WTC11 (cell line): ENCODE measurements around the gene RAD18. TPM values are rescaled to one million over a fixed set of nuclear protein-coding genes. Genes with fewer than 3 reads are reported as not detected.

Experiments used
- ATAC-seq: fragments of 200-7000 bp; cut with Tn5 transposase; 2 replicates; pipeline ENCODE4 v1.10.0; 2021; ENCODE audit warnings: mild to moderate bottlenecking, moderate library complexity
- CTCF ChIA-PET: fragments of 300-600 bp; sonication (Branson Sonifier 250); formaldehyde crosslinking; loops from one replicate; lab custom pipeline; 2021; ENCODE audit warnings: antibody characterized with exemption; lab: Charles Lee
- POLR2A ChIA-PET: fragments of 350-600 bp; sonication (Branson Sonifier 250); formaldehyde crosslinking; loops from one replicate; lab custom pipeline; 2021; ENCODE audit warnings: antibody characterized with exemption; lab: Charles Lee
- DNase-seq: peaks from one replicate; pipeline ENCODE4 v3.0.0; 2021; ENCODE audit warnings: low spot score
- H3K27ac Mint-ChIP-seq: 2 replicates; pipeline ENCODE4 v1.8.0; 2021; ENCODE audit warnings: mixed read lengths
- H3K27me3 Mint-ChIP-seq: 2 replicates; pipeline ENCODE4 v1.8.0; 2021; ENCODE audit warnings: low read depth, mild to moderate bottlenecking, moderate library complexity, mixed read lengths
- H3K36me3 Mint-ChIP-seq: 2 replicates; pipeline ENCODE4 v1.8.0; 2021; ENCODE audit warnings: mixed read lengths
- H3K4me1 Mint-ChIP-seq: 2 replicates; pipeline ENCODE4 v1.8.0; 2022; ENCODE audit warnings: mixed read lengths
- H3K4me3 Mint-ChIP-seq: 2 replicates; pipeline ENCODE4 v1.8.0; 2021; ENCODE audit warnings: mild to moderate bottlenecking, moderate library complexity, mixed read lengths
- H3K9me3 Mint-ChIP-seq: 2 replicates; pipeline ENCODE4 v1.8.0; 2021; ENCODE audit warnings: mixed read lengths
- AFF4 ChIP-seq: sonication (generic); formaldehyde crosslinking; IDR thresholded peaks from 2 replicates; pipeline ENCODE4 v1.8.1; 2023; ENCODE audit warnings: mild to moderate bottlenecking, missing genetic modification reagents, borderline replicate concordance
- ATF1 ChIP-seq: sonication (generic); formaldehyde crosslinking; IDR thresholded peaks from 2 replicates; pipeline ENCODE4 v1.8.1; 2023; ENCODE audit warnings: mild to moderate bottlenecking, moderate library complexity, missing genetic modification reagents
- CDX4 ChIP-seq: fragments of 250-450 bp; sonication (Bioruptor Pico); IDR thresholded peaks from 2 replicates; pipeline ENCODE4 v1.9.0; 2021; ENCODE audit warnings: moderate library complexity, mild to moderate bottlenecking, inconsistent platforms, borderline replicate concordance
- CREM ChIP-seq: sonication (generic); formaldehyde crosslinking; IDR thresholded peaks from 2 replicates; pipeline ENCODE4 v1.8.1; 2022; ENCODE audit warnings: mild to moderate bottlenecking, missing genetic modification reagents, moderate library complexity
- ELF4 ChIP-seq: sonication (generic); formaldehyde crosslinking; IDR thresholded peaks from 2 replicates; pipeline ENCODE4 v1.8.1; 2022; ENCODE audit warnings: low read depth, mild to moderate bottlenecking, moderate library complexity, missing genetic modification reagents
- ETV6 ChIP-seq: sonication (generic); formaldehyde crosslinking; IDR thresholded peaks from 2 replicates; pipeline ENCODE4 v1.8.1; 2022; ENCODE audit warnings: mild to moderate bottlenecking, missing genetic modification reagents
- FOXJ3 ChIP-seq: sonication (generic); formaldehyde crosslinking; IDR thresholded peaks from 2 replicates; pipeline ENCODE4 v1.9.0; 2021; ENCODE audit warnings: missing genetic modification reagents, mild to moderate bottlenecking, borderline replicate concordance
- GTF2I ChIP-seq: fragments of 250-450 bp; sonication (Bioruptor Pico); conservative IDR thresholded peaks from 2 replicates; pipeline ENCODE4 v1.4.0; 2021; ENCODE audit warnings: mild to moderate bottlenecking
- MXD4 ChIP-seq: fragments of 250-450 bp; sonication (Bioruptor Pico); IDR thresholded peaks from 2 replicates; pipeline ENCODE4 v1.8.0; 2021; ENCODE audit warnings: mild to moderate bottlenecking, moderate library complexity, borderline replicate concordance
- NFATC4 ChIP-seq: fragments of 250-450 bp; sonication (Bioruptor Pico); IDR thresholded peaks from 2 replicates; pipeline ENCODE4 v1.9.0; 2021; ENCODE audit warnings: mild to moderate bottlenecking
- PRRX2 ChIP-seq: fragments of 250-450 bp; sonication (Bioruptor Pico); IDR thresholded peaks from 2 replicates; pipeline ENCODE4 v1.8.0; 2021; ENCODE audit warnings: mild to moderate bottlenecking
- RORB ChIP-seq: fragments of 250-450 bp; sonication (Bioruptor Pico); IDR thresholded peaks from 2 replicates; pipeline ENCODE4 v1.9.0; 2021; ENCODE audit warnings: mild to moderate bottlenecking
- SMAD3 ChIP-seq: sonication (generic); formaldehyde crosslinking; IDR thresholded peaks from 2 replicates; pipeline ENCODE4 v1.8.0; 2022; ENCODE audit warnings: missing genetic modification reagents, mild to moderate bottlenecking, borderline replicate concordance
- SMAD4 ChIP-seq: sonication (generic); formaldehyde crosslinking; IDR thresholded peaks from 2 replicates; pipeline ENCODE4 v1.8.0; 2022; ENCODE audit warnings: mild to moderate bottlenecking, missing genetic modification reagents
- SP1 ChIP-seq: sonication (generic); formaldehyde crosslinking; conservative IDR thresholded peaks from 2 replicates; pipeline ENCODE4 v1.8.1; 2022; ENCODE audit warnings: missing genetic modification reagents
- TEAD4 ChIP-seq: sonication (generic); formaldehyde crosslinking; IDR thresholded peaks from 2 replicates; pipeline ENCODE4 v1.8.0; 2022; ENCODE audit warnings: mild to moderate bottlenecking, missing genetic modification reagents
- ZNF219 ChIP-seq: sonication (generic); formaldehyde crosslinking; IDR thresholded peaks from 2 replicates; pipeline ENCODE4 v1.8.0; 2023; ENCODE audit warnings: missing genetic modification reagents, mild to moderate bottlenecking, borderline replicate concordance
- ZNF263 ChIP-seq: sonication (generic); formaldehyde crosslinking; IDR thresholded peaks from 2 replicates; pipeline ENCODE4 v1.8.1; 2022; ENCODE audit warnings: low read depth, mild to moderate bottlenecking, moderate library complexity, missing genetic modification reagents
- ZNF317 ChIP-seq: sonication (generic); formaldehyde crosslinking; IDR thresholded peaks from 2 replicates; pipeline ENCODE4 v1.8.1; 2023; ENCODE audit warnings: low read depth, mild to moderate bottlenecking, moderate library complexity, missing genetic modification reagents, borderline replicate concordance
- ZNF423 ChIP-seq: fragments of 250-450 bp; sonication (Bioruptor Pico); IDR thresholded peaks from 2 replicates; pipeline ENCODE4 v2.1.2; 2022; ENCODE audit warnings: mild to moderate bottlenecking, moderate library complexity
- total RNA-seq: library from RNA; stranded (reverse); gene quantifications from 3 replicates; pipeline ENCODE4 v1.2.3, GENCODE V29; 2021
- TF ChIP-seq, protein P1 (sequence below): sonication (generic); formaldehyde crosslinking; IDR thresholded peaks from 2 replicates; pipeline ENCODE4 v1.8.1; 2023; ENCODE audit warnings: mild to moderate bottlenecking, missing genetic modification reagents
- TF ChIP-seq, protein P2 (sequence below): sonication (generic); formaldehyde crosslinking; IDR thresholded peaks from 2 replicates; pipeline ENCODE4 v1.8.0; 2022; ENCODE audit warnings: mild to moderate bottlenecking, missing genetic modification reagents

Gene RAD18
- total RNA-seq, 1 experiment from 2014 or later = 24.4 TPM

DNA sequence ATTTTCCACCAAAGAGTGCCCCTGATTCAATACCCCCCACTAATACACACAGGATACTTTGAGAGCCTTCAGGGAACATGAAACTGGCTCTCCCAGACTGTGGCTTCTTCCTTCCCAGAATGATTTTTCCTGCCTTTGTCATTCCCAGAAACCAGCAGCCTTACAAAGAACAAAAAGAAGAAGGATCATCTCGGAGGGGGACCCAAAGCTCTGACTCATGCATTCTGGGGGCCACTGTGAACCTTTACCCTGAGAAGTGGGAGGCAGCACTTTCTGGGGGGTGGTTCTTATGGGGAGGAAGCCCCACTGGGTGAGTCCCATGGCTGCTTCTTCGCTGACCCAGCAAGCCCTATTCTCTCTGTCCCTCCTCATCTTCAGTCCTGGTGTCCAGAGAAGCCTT lies 44.7 kb upstream of the RAD18 start:
- Mint-ChIP-seq H3K9me3 (peaks cover 10% of the 10 kb centered on the region), H3K4me1 (peaks cover 9% of the 10 kb centered on the region), H3K36me3 (0 out of 2 replicates have a peak, but pooled peaks cover 7% of the 10 kb centered on the region), H3K27ac (peak overlapping the region; percentile 51; the same call in 1 of the 2 replicates), H3K4me3 (no peak overlapping the region), H3K27me3 (no peaks in the 10 kb centered on the region)
- CTCF ChIA-PET = interaction anchor here (0.7 to 2.4 kb wide), 5 partner anchors 11 to 71 kb away, joined by 3 to 16 read pairs (median 3); no protein-coding TSS in a partner anchor
- TF ChIP-seq CDX4 (CRISPR knock-in tag) = no peak
- TF ChIP-seq, protein P1, sequence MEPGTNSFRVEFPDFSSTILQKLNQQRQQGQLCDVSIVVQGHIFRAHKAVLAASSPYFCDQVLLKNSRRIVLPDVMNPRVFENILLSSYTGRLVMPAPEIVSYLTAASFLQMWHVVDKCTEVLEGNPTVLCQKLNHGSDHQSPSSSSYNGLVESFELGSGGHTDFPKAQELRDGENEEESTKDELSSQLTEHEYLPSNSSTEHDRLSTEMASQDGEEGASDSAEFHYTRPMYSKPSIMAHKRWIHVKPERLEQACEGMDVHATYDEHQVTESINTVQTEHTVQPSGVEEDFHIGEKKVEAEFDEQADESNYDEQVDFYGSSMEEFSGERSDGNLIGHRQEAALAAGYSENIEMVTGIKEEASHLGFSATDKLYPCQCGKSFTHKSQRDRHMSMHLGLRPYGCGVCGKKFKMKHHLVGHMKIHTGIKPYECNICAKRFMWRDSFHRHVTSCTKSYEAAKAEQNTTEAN (CRISPR knock-in tag) = no peak
- POLR2A ChIA-PET = no interaction called here
- DNase-seq = no peak
- ATAC-seq = peak; percentile 34

GRCh38 chr3:9007213-9007612 lies 43.9 kb upstream of the RAD18 start:
- no peak for ATAC-seq
- POLR2A ChIA-PET = no interaction called here
- CTCF ChIA-PET = no interaction called here
- Mint-ChIP-seq H3K36me3 (0 out of 2 replicates have a peak, but pooled peaks cover 7% of the 10 kb centered on the region), H3K27me3 (no peaks in the 10 kb centered on the region), H3K9me3 (peaks cover 10% of the 10 kb centered on the region), H3K27ac (no peak overlapping the region), H3K4me3 (no peak overlapping the region), H3K4me1 (peaks cover 9% of the 10 kb centered on the region)
- no peak for DNase-seq
- no peak for TF ChIP-seq ZNF263 (CRISPR knock-in tag)
- no peak for TF ChIP-seq TEAD4 (CRISPR knock-in tag)
- no peak for TF ChIP-seq CREM (CRISPR knock-in tag)
- TF ChIP-seq CDX4 (CRISPR knock-in tag) = no peak
- no peak for TF ChIP-seq AFF4 (CRISPR knock-in tag)
- TF ChIP-seq RORB (CRISPR knock-in tag) = no peak
- TF ChIP-seq NFATC4 = no peak
- TF ChIP-seq SMAD3 (CRISPR knock-in tag) = no peak
- TF ChIP-seq GTF2I (CRISPR knock-in tag) = no peak
- no peak for TF ChIP-seq ELF4
- TF ChIP-seq MXD4 (CRISPR knock-in tag) = no peak
- no peak for TF ChIP-seq ZNF317 (CRISPR knock-in tag)

DNA sequence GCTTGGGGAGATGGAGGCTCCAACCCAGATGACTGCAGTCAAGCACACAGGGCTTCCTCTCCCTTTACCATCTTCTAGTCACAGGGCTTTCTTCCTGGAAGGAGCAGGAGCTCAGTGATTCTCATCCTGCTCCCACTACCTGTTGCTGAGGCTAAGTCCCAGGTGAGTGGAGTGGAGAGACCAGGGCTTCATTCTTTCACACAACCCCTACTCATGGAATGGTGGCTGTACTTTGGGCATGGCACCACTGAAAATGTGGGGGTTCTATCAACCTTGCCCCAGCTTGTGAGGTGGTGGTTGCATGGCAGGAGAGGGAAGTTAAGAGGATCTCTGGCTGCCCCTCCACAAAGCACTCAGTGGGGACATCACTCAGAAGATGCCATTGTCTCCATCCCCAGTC lies 36.8 kb upstream of the RAD18 start:
- Mint-ChIP-seq H3K9me3 (no peaks in the 10 kb centered on the region), H3K4me1 (no peaks in the 10 kb centered on the region), H3K4me3 (no peak overlapping the region), H3K27me3 (no peaks in the 10 kb centered on the region), H3K36me3 (no peaks in the 10 kb centered on the region), H3K27ac (no peak overlapping the region)
- ATAC-seq = no peak
- POLR2A ChIA-PET = interaction anchor here (0.5 kb wide), 1 partner anchor 32 kb away, joined by 3 read pairs; no protein-coding TSS in a partner anchor
- no peak for DNase-seq
- no peak for TF ChIP-seq ZNF219 (CRISPR knock-in tag)
- no peak for TF ChIP-seq ZNF317 (CRISPR knock-in tag)
- TF ChIP-seq SMAD4 (CRISPR knock-in tag) = no peak
- TF ChIP-seq ZNF423 (CRISPR knock-in tag) = no peak
- TF ChIP-seq SP1 (CRISPR knock-in tag) = no peak
- no peak for TF ChIP-seq ETV6
- TF ChIP-seq ATF1 (CRISPR knock-in tag) = no peak
- no peak for TF ChIP-seq FOXJ3 (CRISPR knock-in tag)
- TF ChIP-seq, protein P2, sequence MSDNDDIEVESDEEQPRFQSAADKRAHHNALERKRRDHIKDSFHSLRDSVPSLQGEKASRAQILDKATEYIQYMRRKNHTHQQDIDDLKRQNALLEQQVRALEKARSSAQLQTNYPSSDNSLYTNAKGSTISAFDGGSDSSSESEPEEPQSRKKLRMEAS = no peak
- no peak for TF ChIP-seq PRRX2
- CTCF ChIA-PET = interaction anchor here (0.9 to 6.7 kb wide), 3 partner anchors 13 to 302 kb away, joined by 3 to 64 read pairs (median 6); no protein-coding TSS in a partner anchor
